Measurements from ENCODE around the gene TMPRSS2. TPM values are rescaled to one million over a fixed set of nuclear protein-coding genes. Genes with fewer than 3 reads are reported as not detected.

Gene TMPRSS2
- total and polyA plus RNA-seq, 2 donors (not counting 3 experiments of a cell fraction or from before 2014, with no cell fraction given), result not detected

DNA sequence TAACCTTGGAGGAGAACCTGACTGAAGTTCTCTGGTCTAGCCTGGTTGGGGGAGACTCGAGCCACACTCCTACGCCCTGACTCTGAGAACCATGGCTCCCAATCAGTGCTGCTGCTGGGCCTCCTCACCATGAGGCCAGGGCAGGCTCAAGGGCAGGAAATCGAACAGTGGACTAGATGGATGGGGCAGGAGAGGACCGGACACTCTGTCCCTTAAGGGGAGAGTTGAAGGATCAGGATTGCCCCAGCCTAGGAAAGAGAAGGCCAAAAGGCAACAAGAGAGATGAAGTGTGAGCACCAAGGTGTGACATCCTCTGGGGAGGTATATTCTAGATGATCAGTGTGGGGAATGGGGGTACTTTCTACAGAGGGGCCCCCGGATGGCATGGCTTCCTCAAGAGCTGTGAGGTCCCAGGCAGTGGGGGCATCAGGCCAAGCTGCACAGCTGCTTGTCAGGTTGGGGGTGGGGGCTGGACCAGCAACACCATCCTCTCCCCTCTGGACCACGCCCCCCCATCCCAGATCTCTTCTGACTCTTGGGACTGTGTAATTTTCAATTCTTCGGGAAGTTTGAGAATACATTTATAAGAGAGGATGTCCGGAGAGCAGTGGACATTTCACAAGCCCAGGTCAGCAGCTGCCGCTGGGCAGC, 47.9 kb downstream of the TMPRSS2 start:
- no peaks in the 10 kb centered on the region for H3K27me3 ChIP-seq (ENCODE audit: control insufficient read depth in 2 of 2, insufficient read depth in 2 of 2, low read length in 2 of 2)
- POLR2A ChIA-PET, result no interaction called here
- dilution Hi-C loops (cut with MboI; ENCODE audit: extremely low pct_ligation_motif_present, low sequenced_read_pairs), result no loop called here
- no peak overlapping the region for H3K9ac ChIP-seq (replicated peaks; ENCODE audit: extremely low read depth, insufficient read depth, low read length)
- H4K20me1 ChIP-seq (replicated peaks; ENCODE audit: control insufficient read depth, extremely low read depth, insufficient read depth, low read length), result no peaks in the 10 kb centered on the region
- H3K27ac ChIP-seq (ENCODE audit: insufficient read depth, low read depth, low read length), result no peak overlapping the region
- intact Hi-C loops (cut with micrococcal nuclease), result loop anchor here (1.0 kb wide), 2 partner anchors 177 to 338 kb away; no protein-coding TSS in a partner anchor
- no peak for TF ChIP-seq FOS (IDR thresholded peaks at IDR 0.05; ENCODE audit: borderline replicate concordance, insufficient read depth, low read length)
- no peak for TF ChIP-seq MAX (IDR thresholded peaks at IDR 0.05; ENCODE audit: insufficient read depth, insufficient read length)
- TF ChIP-seq POLR2A (IDR thresholded peaks at IDR 0.05; ENCODE audit: low read depth, low read length), result no peak
- TF ChIP-seq POLR2AphosphoS5 (IDR thresholded peaks at IDR 0.05; ENCODE audit: insufficient read depth, low read depth, low read length), result no peak
- TF ChIP-seq JUN (IDR thresholded peaks at IDR 0.05; ENCODE audit: borderline replicate concordance, insufficient read depth, insufficient read length, low read depth), result no peak
- TF ChIP-seq GATA2 (IDR thresholded peaks at IDR 0.05; ENCODE audit: insufficient read depth, insufficient read length, low read depth, low read length), result no peak
- TF ChIP-seq EZH2 (IDR thresholded peaks at IDR 0.05; ENCODE audit: borderline replicate concordance, low read depth, low read length, severe bottlenecking), result no peak
- TF ChIP-seq, protein P1, sequence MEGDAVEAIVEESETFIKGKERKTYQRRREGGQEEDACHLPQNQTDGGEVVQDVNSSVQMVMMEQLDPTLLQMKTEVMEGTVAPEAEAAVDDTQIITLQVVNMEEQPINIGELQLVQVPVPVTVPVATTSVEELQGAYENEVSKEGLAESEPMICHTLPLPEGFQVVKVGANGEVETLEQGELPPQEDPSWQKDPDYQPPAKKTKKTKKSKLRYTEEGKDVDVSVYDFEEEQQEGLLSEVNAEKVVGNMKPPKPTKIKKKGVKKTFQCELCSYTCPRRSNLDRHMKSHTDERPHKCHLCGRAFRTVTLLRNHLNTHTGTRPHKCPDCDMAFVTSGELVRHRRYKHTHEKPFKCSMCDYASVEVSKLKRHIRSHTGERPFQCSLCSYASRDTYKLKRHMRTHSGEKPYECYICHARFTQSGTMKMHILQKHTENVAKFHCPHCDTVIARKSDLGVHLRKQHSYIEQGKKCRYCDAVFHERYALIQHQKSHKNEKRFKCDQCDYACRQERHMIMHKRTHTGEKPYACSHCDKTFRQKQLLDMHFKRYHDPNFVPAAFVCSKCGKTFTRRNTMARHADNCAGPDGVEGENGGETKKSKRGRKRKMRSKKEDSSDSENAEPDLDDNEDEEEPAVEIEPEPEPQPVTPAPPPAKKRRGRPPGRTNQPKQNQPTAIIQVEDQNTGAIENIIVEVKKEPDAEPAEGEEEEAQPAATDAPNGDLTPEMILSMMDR (IDR thresholded peaks at IDR 0.05; ENCODE audit: extremely low read depth in 1 of 2, insufficient read depth in 1 of 2, low read depth in 1 of 2, low read length in 2 of 2), result no peak
- no peak for TF ChIP-seq MYC (IDR thresholded peaks at IDR 0.05; ENCODE audit: low read depth, low read length)
- no peak overlapping the region for H2AFZ ChIP-seq (ENCODE audit: low read depth, low read length)
- H3K9me1 ChIP-seq (replicated peaks; ENCODE audit: control insufficient read depth, extremely low read depth, insufficient read depth, low read length), result no peaks in the 10 kb centered on the region
- no peak overlapping the region for H3K4me3 ChIP-seq (replicated peaks in 1 of 3; ENCODE audit: insufficient read depth in 1 of 3, low read depth in 1 of 3, low read length in 3 of 3)
- CTCF ChIA-PET, result interaction anchor here (0.6 to 6.9 kb wide), 10 partner anchors 9 to 338 kb away, joined by 3 to 220 read pairs (median 3); partner anchors contain the start of gene MX1
- FAIRE-seq, result no peak
- no peaks in the 10 kb centered on the region for H3K4me1 ChIP-seq (ENCODE audit: control insufficient read depth, extremely low read depth, insufficient read depth, low read length)
- H3K36me3 ChIP-seq (ENCODE audit: control insufficient read depth in 2 of 2, extremely low read depth in 1 of 2, insufficient read depth in 2 of 2, low read length in 2 of 2), result no peaks in the 10 kb centered on the region
- no peak overlapping the region for H3K4me2 ChIP-seq (ENCODE audit: insufficient read depth, low read length)
- no peaks in the 10 kb centered on the region for H3K79me2 ChIP-seq (ENCODE audit: control insufficient read depth, insufficient read depth, low read length)
- no peaks in the 10 kb centered on the region for H3K9me3 ChIP-seq (replicated peaks; ENCODE audit: control insufficient read depth, insufficient read depth, low read length)
- BruUV-seq (replicated peaks), result no TSS peak
- no peak for DNase-seq (ENCODE audit: low read depth, low spot score)

All from endothelial cell of umbilical vein (primary cell).